Endothelial cell (in vitro differentiated cells): ENCODE results near the gene GABBR2. TPM values are rescaled to one million over a fixed set of nuclear protein-coding genes. Genes with fewer than 3 reads are reported as not detected.
"Not testable (repeated sequence)": the region's sequence is repeated elsewhere in the genome, so short reads cannot be mapped to it uniquely, and the experiment has no call there.

Experiments used
- DNase-seq: peaks from one replicate; pipeline ENCODE4 v3.0.0; 2021; ENCODE audit warnings: low spot score
- H3K27ac Mint-ChIP-seq: one replicate; pipeline ENCODE4 v1.8.0; 2021; ENCODE audit warnings: mixed read lengths, inconsistent platforms; ENCODE audit not compliant: unreplicated experiment
- H3K27me3 Mint-ChIP-seq: one replicate; pipeline ENCODE4 v1.8.0; 2021; ENCODE audit warnings: mild to moderate bottlenecking, moderate library complexity, mixed read lengths, inconsistent platforms; ENCODE audit not compliant: unreplicated experiment
- H3K36me3 Mint-ChIP-seq: one replicate; pipeline ENCODE4 v1.8.0; 2021; ENCODE audit warnings: mild to moderate bottlenecking, low read depth, mixed read lengths, inconsistent platforms; ENCODE audit not compliant: unreplicated experiment
- H3K4me1 Mint-ChIP-seq: one replicate; pipeline ENCODE4 v1.8.0; 2021; ENCODE audit warnings: mild to moderate bottlenecking, mixed read lengths, inconsistent platforms; ENCODE audit not compliant: unreplicated experiment
- H3K4me3 Mint-ChIP-seq: one replicate; pipeline ENCODE4 v1.8.0; 2021; ENCODE audit warnings: mild to moderate bottlenecking, mixed read lengths, inconsistent platforms; ENCODE audit not compliant: unreplicated experiment
- H3K9me3 Mint-ChIP-seq: one replicate; pipeline ENCODE4 v1.8.0; 2021; ENCODE audit warnings: mixed read lengths, inconsistent platforms; ENCODE audit not compliant: unreplicated experiment
- total RNA-seq: library from RNA; stranded (reverse); fragmentation: NEBNext Ultra II Directional; extraction: Animal tissue kit (Norgen Biotek cat#: 25700); gene quantifications from one replicate; pipeline ENCODE4 v1.2.1, GENCODE V29; 2021; ENCODE audit not compliant: unreplicated experiment
- TF ChIP-seq, protein P1 (sequence below): fragments of 200-600 bp; sonication (generic); IDR thresholded peaks from one replicate; pipeline ENCODE4 v1.5.0; 2021; ENCODE audit warnings: antibody characterized with exemption; ENCODE audit not compliant: unreplicated experiment

The GABBR2 gene
- total RNA-seq, 1 donor from 2014 or later = 0.46 TPM

DNA sequence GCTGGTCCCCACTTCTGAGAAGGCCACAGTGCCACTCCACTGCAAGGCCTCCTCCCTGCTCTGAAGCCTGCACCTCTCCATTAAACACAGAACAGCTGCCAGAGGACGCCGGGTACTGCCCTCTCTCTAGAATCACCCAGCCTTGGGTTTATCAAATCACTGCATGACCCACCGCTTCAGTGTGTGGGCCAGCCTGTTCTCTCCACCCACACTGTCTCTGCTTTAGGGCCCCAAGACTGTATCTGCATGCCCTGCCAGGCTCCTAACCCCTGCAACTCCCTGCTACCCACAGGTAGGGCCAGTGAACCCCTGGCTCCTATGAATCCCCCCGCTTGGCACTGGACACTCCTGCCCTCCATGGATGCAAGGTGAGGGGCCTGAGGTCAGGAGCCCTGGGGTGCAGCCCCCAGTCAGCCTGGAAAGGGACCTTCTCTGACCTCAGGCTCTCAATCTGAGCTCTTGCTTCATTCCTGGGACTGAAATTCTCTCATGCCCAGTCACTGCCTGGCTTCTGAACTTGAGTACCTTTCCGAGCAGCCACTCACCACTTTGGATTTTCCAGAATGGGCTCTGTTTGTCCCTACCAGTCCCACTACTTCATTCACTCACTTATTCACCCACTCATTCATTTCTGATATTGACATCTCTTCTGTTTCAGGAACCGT is 206.3 kb downstream of the GABBR2 start:
- TF ChIP-seq, protein P1, sequence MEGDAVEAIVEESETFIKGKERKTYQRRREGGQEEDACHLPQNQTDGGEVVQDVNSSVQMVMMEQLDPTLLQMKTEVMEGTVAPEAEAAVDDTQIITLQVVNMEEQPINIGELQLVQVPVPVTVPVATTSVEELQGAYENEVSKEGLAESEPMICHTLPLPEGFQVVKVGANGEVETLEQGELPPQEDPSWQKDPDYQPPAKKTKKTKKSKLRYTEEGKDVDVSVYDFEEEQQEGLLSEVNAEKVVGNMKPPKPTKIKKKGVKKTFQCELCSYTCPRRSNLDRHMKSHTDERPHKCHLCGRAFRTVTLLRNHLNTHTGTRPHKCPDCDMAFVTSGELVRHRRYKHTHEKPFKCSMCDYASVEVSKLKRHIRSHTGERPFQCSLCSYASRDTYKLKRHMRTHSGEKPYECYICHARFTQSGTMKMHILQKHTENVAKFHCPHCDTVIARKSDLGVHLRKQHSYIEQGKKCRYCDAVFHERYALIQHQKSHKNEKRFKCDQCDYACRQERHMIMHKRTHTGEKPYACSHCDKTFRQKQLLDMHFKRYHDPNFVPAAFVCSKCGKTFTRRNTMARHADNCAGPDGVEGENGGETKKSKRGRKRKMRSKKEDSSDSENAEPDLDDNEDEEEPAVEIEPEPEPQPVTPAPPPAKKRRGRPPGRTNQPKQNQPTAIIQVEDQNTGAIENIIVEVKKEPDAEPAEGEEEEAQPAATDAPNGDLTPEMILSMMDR = no peak
- Mint-ChIP-seq H3K4me1 (peaks cover 3% of the 10 kb centered on the region), H3K27me3 (peaks cover 3% of the 10 kb centered on the region), H3K36me3 (no peaks in the 10 kb centered on the region), H3K9me3 (no peaks in the 10 kb centered on the region), H3K27ac (no peak overlapping the region), H3K4me3 (no peak overlapping the region)
- DNase-seq = no peak

DNA sequence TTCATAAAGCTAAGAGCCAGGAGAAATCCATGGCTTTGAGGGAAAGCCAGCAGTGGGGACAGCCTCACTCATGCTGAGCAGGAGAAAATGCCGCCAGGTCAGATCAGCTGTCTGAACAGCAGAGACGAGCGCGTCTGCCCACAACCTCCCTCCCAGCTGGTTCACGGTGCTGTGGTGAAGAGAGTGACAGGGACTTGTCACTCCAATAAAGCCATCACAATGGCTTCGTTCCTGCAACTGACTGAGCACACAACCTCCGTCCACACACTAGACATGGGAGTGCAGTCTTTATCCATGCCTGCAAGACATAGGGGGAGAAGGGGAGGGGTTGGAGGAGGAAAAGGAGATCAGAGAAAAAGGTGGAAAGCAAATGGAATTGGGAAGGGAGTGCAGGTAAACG is 206.9 kb downstream of the GABBR2 start:
- TF ChIP-seq, protein P1 = no peak
- H3K27ac Mint-ChIP-seq = no peak overlapping the region
- H3K27me3 Mint-ChIP-seq = peaks cover 3% of the 10 kb centered on the region
- no peak for DNase-seq
- no peaks in the 10 kb centered on the region for H3K36me3 Mint-ChIP-seq
- H3K9me3 Mint-ChIP-seq = no peaks in the 10 kb centered on the region
- peaks cover 3% of the 10 kb centered on the region for H3K4me1 Mint-ChIP-seq
- H3K4me3 Mint-ChIP-seq = no peak overlapping the region

DNA sequence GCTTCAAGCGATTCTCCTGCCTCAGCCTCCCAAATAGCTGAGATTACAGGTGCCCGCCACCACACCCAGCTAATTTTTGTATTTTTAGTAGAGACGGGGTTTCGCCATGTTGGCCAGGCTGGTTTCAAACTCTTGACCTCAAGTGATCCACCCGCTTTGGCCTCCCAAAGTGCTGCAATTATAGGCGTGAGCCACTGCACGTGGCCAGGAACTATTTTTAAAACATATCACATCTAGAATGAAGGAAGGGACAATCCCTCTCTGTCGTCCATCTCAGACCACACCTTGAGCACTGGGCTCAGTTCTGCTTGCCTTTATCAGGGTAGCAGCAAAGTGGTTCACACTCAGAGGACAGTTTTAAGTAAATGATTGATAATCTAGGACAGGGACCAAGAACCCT is 207.5 kb downstream of the GABBR2 start:
- not testable (repeated sequence) for DNase-seq, H3K4me3 Mint-ChIP-seq, H3K27ac Mint-ChIP-seq, H3K27me3 Mint-ChIP-seq, H3K36me3 Mint-ChIP-seq, H3K4me1 Mint-ChIP-seq, H3K9me3 Mint-ChIP-seq

DNA sequence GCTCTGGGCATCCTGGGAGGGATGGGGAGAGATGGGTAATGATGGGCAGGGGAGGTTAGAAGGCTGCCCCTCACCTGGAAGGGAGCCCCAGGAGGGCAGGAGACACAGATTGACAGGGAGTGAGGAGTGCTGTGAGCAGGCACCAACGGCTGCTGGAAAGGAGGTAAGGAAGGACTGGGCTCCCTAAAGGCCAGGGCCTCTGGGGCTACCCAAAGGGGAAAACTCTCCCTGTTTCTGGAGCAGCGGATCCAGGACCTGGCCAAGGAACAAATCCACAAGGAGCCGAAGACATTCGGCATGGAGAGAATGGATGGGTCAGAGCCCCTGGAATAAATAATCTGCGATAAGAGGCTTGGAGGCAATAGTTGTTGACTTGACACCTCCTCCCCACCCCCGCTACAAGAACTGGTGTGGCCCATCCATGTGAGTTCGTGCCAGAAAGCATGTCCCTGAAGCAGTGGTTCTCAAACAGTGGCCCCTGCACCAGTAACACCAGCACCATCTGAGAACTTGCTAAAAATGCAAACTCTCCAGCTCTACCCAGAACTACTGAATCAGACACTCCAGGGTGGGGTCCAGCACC is 208.3 kb downstream of the GABBR2 start:
- no peaks in the 10 kb centered on the region for H3K36me3 Mint-ChIP-seq
- TF ChIP-seq, protein P1 = no peak
- no peak for DNase-seq
- H3K9me3 Mint-ChIP-seq = no peaks in the 10 kb centered on the region
- H3K4me3 Mint-ChIP-seq = no peak overlapping the region
- no peak overlapping the region for H3K27ac Mint-ChIP-seq
- H3K4me1 Mint-ChIP-seq = peaks cover 9% of the 10 kb centered on the region
- peaks cover 3% of the 10 kb centered on the region for H3K27me3 Mint-ChIP-seq

DNA sequence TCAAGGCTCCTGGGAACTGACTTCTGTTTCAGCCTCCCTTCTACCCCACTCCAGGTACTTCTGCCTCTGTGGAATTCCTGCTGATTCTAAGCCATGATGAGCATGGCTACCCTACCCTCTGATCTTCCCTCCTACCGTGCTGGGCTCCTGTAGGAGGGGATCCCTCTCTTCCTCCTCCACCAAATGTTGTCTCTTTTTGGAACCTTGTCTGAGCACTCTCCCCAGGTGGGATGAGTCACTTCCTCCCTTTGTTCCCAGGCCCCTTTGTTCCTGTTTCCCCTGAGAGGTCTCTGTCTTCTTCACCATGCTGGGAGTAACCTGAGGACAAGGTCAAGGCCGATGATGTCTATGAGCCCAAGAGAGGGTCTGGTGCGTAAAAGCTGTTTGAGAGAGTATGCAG is 213.2 kb downstream of the GABBR2 start:
- H3K27me3 Mint-ChIP-seq = peaks cover 3% of the 10 kb centered on the region
- H3K4me3 Mint-ChIP-seq = peak overlapping the region; percentile 1
- DNase-seq = no peak
- no peaks in the 10 kb centered on the region for H3K9me3 Mint-ChIP-seq
- peaks cover 7% of the 10 kb centered on the region for H3K4me1 Mint-ChIP-seq
- H3K36me3 Mint-ChIP-seq = no peaks in the 10 kb centered on the region
- no peak overlapping the region for H3K27ac Mint-ChIP-seq
- TF ChIP-seq, protein P1 = no peak
